GM12875 (cell line): ENCODE data around the gene NLK.

Source experiments
- H3K4me3 ChIP-seq: one replicate; pipeline ENCODE4 v1.5.1; 2011; ENCODE audit warnings: low read depth, low read length, control low read depth
- CTCF ChIP-seq: IDR thresholded peaks from 2 replicates; pipeline ENCODE4 v1.5.1; 2011; ENCODE audit warnings: low read depth, mild to moderate bottlenecking, control low read depth, inconsistent platforms, low read length, moderate library complexity, borderline replicate concordance; ENCODE audit not compliant: insufficient read depth

NLK gene

GRCh38 chr17:28112181-28112580, 69.7 kb downstream of the NLK start:
- H3K4me3 ChIP-seq, result no peak overlapping the region
- TF ChIP-seq CTCF, result no peak

- no peak for TF ChIP-seq CTCF
- H3K4me3 ChIP-seq, result no peak overlapping the region
Observed at GRCh38 chr17:28112606-28113005, 70.1 kb downstream of the NLK start.

- no peak overlapping the region for H3K4me3 ChIP-seq
- TF ChIP-seq CTCF, result no peak
Observed at GRCh38 chr17:28113269-28113668, 70.8 kb downstream of the NLK start.

- TF ChIP-seq CTCF, result no peak
Observed at GRCh38 chr17:28115046-28115445, 72.6 kb downstream of the NLK start.

GRCh38 chr17:28117304-28117703, 74.8 kb downstream of the NLK start:
- H3K4me3 ChIP-seq, result no peak overlapping the region
- TF ChIP-seq CTCF, result no peak

More at GRCh38 chr17:28115046-28115445, 72.6 kb downstream of the NLK start:
- H3K4me3 ChIP-seq, result no peak overlapping the region

GRCh38 chr17:28118362-28118761, 75.9 kb downstream of the NLK start:
- no peak overlapping the region for H3K4me3 ChIP-seq
- TF ChIP-seq CTCF, result no peak

GRCh38 chr17:28119046-28119445, 76.6 kb downstream of the NLK start:
- H3K4me3 ChIP-seq, result no peak overlapping the region

More at GRCh38 chr17:28119046-28119445, 76.6 kb downstream of the NLK start:
- TF ChIP-seq CTCF, result no peak
